Loucy (cell line): ENCODE data around the gene DHRS3.

Experiments
- H2AFZ ChIP-seq: fragments of 200-600 bp; sonication (generic); 2 replicates; pipeline ENCODE4 v1.6.0; 2016; ENCODE audit warnings: antibody characterized with exemption, mild to moderate bottlenecking, low read length, moderate library complexity
- H3F3A ChIP-seq: fragments of 200-600 bp; 2 replicates; pipeline ENCODE4 v1.6.0; 2016; ENCODE audit warnings: antibody characterized with exemption, low read depth, mild to moderate bottlenecking
- H3K27me3 ChIP-seq: fragments of 200-600 bp; sonication (generic); 2 replicates; pipeline ENCODE4 v1.6.1; 2014; ENCODE audit warnings: low read length, mild to moderate bottlenecking; ENCODE audit not compliant: insufficient read depth, poor library complexity, severe bottlenecking
- H3K36me3 ChIP-seq: fragments of 200-600 bp; sonication (generic); 2 replicates; pipeline ENCODE4 v1.6.1; 2016; ENCODE audit warnings: low read length; ENCODE audit not compliant: insufficient read depth
- H3K4me1 ChIP-seq: fragments of 200-600 bp; sonication (generic); 2 replicates; pipeline ENCODE4 v1.5.1; 2014; ENCODE audit warnings: low read length, mild to moderate bottlenecking; ENCODE audit not compliant: insufficient read depth, poor library complexity, severe bottlenecking
- H3K4me2 ChIP-seq: fragments of 200-600 bp; sonication (generic); 2 replicates; pipeline ENCODE4 v1.6.0; 2014; ENCODE audit warnings: antibody characterized with exemption, low read length, low read depth, mild to moderate bottlenecking; ENCODE audit not compliant: poor library complexity, severe bottlenecking
- H3K4me3 ChIP-seq: fragments of 200-600 bp; sonication (generic); 2 replicates; pipeline ENCODE4 v1.5.1; 2014; ENCODE audit warnings: low read length, mild to moderate bottlenecking, mixed read lengths; ENCODE audit not compliant: poor library complexity, severe bottlenecking
- H3K79me2 ChIP-seq: fragments of 200-600 bp; sonication (generic); 2 replicates; pipeline ENCODE4 v1.6.1; 2014; ENCODE audit warnings: low read length; ENCODE audit not compliant: insufficient read depth
- H3K9ac ChIP-seq: fragments of 200-600 bp; sonication (generic); 2 replicates; pipeline ENCODE4 v1.6.0; 2014; ENCODE audit warnings: mild to moderate bottlenecking, low read depth, low read length, moderate library complexity; ENCODE audit not compliant: poor library complexity, severe bottlenecking
- H3K9me2 ChIP-seq: fragments of 200-600 bp; sonication (generic); replicated peaks from 2 replicates; pipeline ENCODE4 v1.6.1; 2016; ENCODE audit warnings: low read depth, low read length, mixed read lengths
- H3K9me3 ChIP-seq: fragments of 200-600 bp; sonication (generic); 2 replicates; pipeline ENCODE4 v1.6.1; 2014; ENCODE audit warnings: mild to moderate bottlenecking, antibody characterized with exemption, low read length, low read depth; ENCODE audit not compliant: insufficient read depth
- H4K20me1 ChIP-seq: fragments of 200-600 bp; sonication (generic); 2 replicates; pipeline ENCODE4 v1.6.0; 2014; ENCODE audit warnings: antibody characterized with exemption, low read length, mild to moderate bottlenecking; ENCODE audit not compliant: insufficient read depth, poor library complexity, severe bottlenecking
- CTCF ChIP-seq: fragments of 200-600 bp; sonication (generic); conservative IDR thresholded peaks from 2 replicates; pipeline ENCODE4 v1.5.1; 2014; ENCODE audit warnings: mild to moderate bottlenecking, antibody characterized with exemption, low read length
- EZH2phosphoT487 ChIP-seq: fragments of 200-600 bp; IDR thresholded peaks from 2 replicates; pipeline ENCODE4 v1.6.1; 2018; ENCODE audit warnings: antibody characterized with exemption, mild to moderate bottlenecking, moderate library complexity, borderline replicate concordance

Gene DHRS3

GRCh38 chr1:12601700-12602658 lies 16.0 kb downstream of the DHRS3 start:
- H3K4me1 ChIP-seq = peaks cover 15% of the 10 kb centered on the region
- H3K9me3 ChIP-seq = no peaks in the 10 kb centered on the region
- no peaks in the 10 kb centered on the region; the same call in 1 of the 2 replicates for H3K36me3 ChIP-seq
- no peak overlapping the region for H3K4me3 ChIP-seq
- peaks cover 7% of the 10 kb centered on the region for H4K20me1 ChIP-seq
- H2AFZ ChIP-seq = no peak overlapping the region
- no peak overlapping the region for H3K4me2 ChIP-seq
- H3F3A ChIP-seq = no peaks in the 10 kb centered on the region
- no peak overlapping the region for H3K9ac ChIP-seq
- H3K9me2 ChIP-seq = no peaks in the 10 kb centered on the region
- no peaks in the 10 kb centered on the region for H3K27me3 ChIP-seq
- TF ChIP-seq EZH2phosphoT487 (no peak), CTCF (no peak)
- peaks cover 14% of the 10 kb centered on the region; the same call in 1 of the 2 replicates for H3K79me2 ChIP-seq

GRCh38 chr1:12600880-12601633 lies 17.0 kb downstream of the DHRS3 start:
- Histone ChIP-seq H3K27me3 (no peaks in the 10 kb centered on the region), H4K20me1 (peaks cover 7% of the 10 kb centered on the region), H3K36me3 (no peaks in the 10 kb centered on the region; the same call in 1 of the 2 replicates), H3K9me3 (no peaks in the 10 kb centered on the region), H3K4me1 (peaks cover 15% of the 10 kb centered on the region), H2AFZ (no peak overlapping the region), H3K9me2 (no peaks in the 10 kb centered on the region), H3F3A (no peaks in the 10 kb centered on the region), H3K4me3 (no peak overlapping the region), H3K4me2 (no peak overlapping the region), H3K9ac (no peak overlapping the region), H3K79me2 (peaks cover 14% of the 10 kb centered on the region; the same call in 1 of the 2 replicates)
- TF ChIP-seq CTCF = peak; percentile 84
- no peak for TF ChIP-seq EZH2phosphoT487

- H3K79me2 ChIP-seq = peaks cover 14% of the 10 kb centered on the region; the same call in 1 of the 2 replicates
- H3K4me3 ChIP-seq = no peak overlapping the region
- no peaks in the 10 kb centered on the region; the same call in 1 of the 2 replicates for H3K36me3 ChIP-seq
- H3F3A ChIP-seq = no peaks in the 10 kb centered on the region
- no peak overlapping the region for H3K9ac ChIP-seq
- peaks cover 15% of the 10 kb centered on the region for H3K4me1 ChIP-seq
- TF ChIP-seq CTCF (no peak), EZH2phosphoT487 (no peak)
- H3K4me2 ChIP-seq = no peak overlapping the region
- H2AFZ ChIP-seq = no peak overlapping the region
- H3K27me3 ChIP-seq = no peaks in the 10 kb centered on the region
- peaks cover 7% of the 10 kb centered on the region for H4K20me1 ChIP-seq
- H3K9me2 ChIP-seq = no peaks in the 10 kb centered on the region
- H3K9me3 ChIP-seq = no peaks in the 10 kb centered on the region
These were observed 17.7 kb downstream of the DHRS3 start for GRCh38 chr1:12600335-12600734.
